Activated CD8-positive, alpha-beta memory T cell treated with anti-CD3 and anti-CD28 coated beads for 48 hours (primary cell): Measurements from ENCODE around the gene PTPN20.

Source experiments
- DNase-seq, 3 experiments: peaks; one replicate each; pipeline ENCODE4 v3.0.0-alpha.2; 2020; ENCODE audit warnings: low read depth in 2 of 3, low spot score in 2 of 3

Gene PTPN20

GRCh38 chr10:47020471-47020870 is 109.2 kb downstream of the PTPN20 start:
- DNase-seq: no peak

GRCh38 chr10:47021850-47022249 is 110.6 kb downstream of the PTPN20 start:
- no peak for DNase-seq

GRCh38 chr10:47022311-47023131 is 111.3 kb downstream of the PTPN20 start:
- DNase-seq: no peak

GRCh38 chr10:47023237-47024045 is 112.2 kb downstream of the PTPN20 start:
- DNase-seq: no peak

GRCh38 chr10:47024046-47024322 is 112.8 kb downstream of the PTPN20 start:
- no peak for DNase-seq

GRCh38 chr10:47024399-47025252 is 113.4 kb downstream of the PTPN20 start:
- DNase-seq: peak in 2 of 3 experiments; percentile 11 to 40

GRCh38 chr10:47025253-47025539 is 114.0 kb downstream of the PTPN20 start:
- no peak for DNase-seq

GRCh38 chr10:47025540-47026300 is 114.5 kb downstream of the PTPN20 start:
- DNase-seq: no peak

GRCh38 chr10:47026301-47027107 is 115.3 kb downstream of the PTPN20 start:
- no peak for DNase-seq

GRCh38 chr10:47027108-47027783 is 116.0 kb downstream of the PTPN20 start:
- no peak for DNase-seq

- no peak for DNase-seq
These were observed 116.6 kb downstream of the PTPN20 start for GRCh38 chr10:47027784-47028260.

- no peak for DNase-seq
These were observed 117.2 kb downstream of the PTPN20 start for GRCh38 chr10:47028466-47028865.

- DNase-seq: no peak
These were observed 118.2 kb downstream of the PTPN20 start for GRCh38 chr10:47029181-47030009.

- DNase-seq: no peak
These were observed 119.0 kb downstream of the PTPN20 start for GRCh38 chr10:47030191-47030703.

GRCh38 chr10:47031211-47031900 is 120.1 kb downstream of the PTPN20 start:
- no peak for DNase-seq

- DNase-seq: no peak
These were observed 120.8 kb downstream of the PTPN20 start for GRCh38 chr10:47031901-47032465.

- DNase-seq: no peak
These were observed 121.9 kb downstream of the PTPN20 start for GRCh38 chr10:47033081-47033480.
